Suprapubic skin (tissue), 4 donors: Measurements from ENCODE around the gene MTHFSD. TPM values are rescaled to one million over a fixed set of nuclear protein-coding genes. Genes with fewer than 3 reads are reported as not detected.

ENCODE experiments used
- DNase-seq, 2 donors: peaks; one replicate each; pipeline ENCODE4 v3.0.0-alpha.2; 2019; ENCODE audit warnings: low spot score in 2 of 2
- H3K27ac ChIP-seq: fragments of 200-600 bp; sonication (generic); one replicate; pipeline ENCODE4 v1.5.1; 2019
- H3K27me3 ChIP-seq: fragments of 200-600 bp; sonication (generic); one replicate; pipeline ENCODE4 v1.5.1; 2019
- H3K36me3 ChIP-seq: fragments of 200-600 bp; sonication (generic); one replicate; pipeline ENCODE4 v1.5.1; 2019
- H3K4me1 ChIP-seq: fragments of 200-600 bp; sonication (generic); one replicate; pipeline ENCODE4 v1.5.1; 2019
- H3K4me3 ChIP-seq: fragments of 200-600 bp; sonication (generic); one replicate; pipeline ENCODE4 v1.5.1; 2019; ENCODE audit warnings: mild to moderate bottlenecking
- H3K9me3 ChIP-seq: fragments of 200-600 bp; sonication (generic); one replicate; pipeline ENCODE4 v1.5.1; 2019
- CTCF ChIP-seq, 2 donors: fragments of 200-600 bp in 1 of 2; fragments of 450-650 bp in 1 of 2; sonication (generic) in 1 of 2; IDR thresholded peaks; one replicate each; pipeline ENCODE4 v1.5.1; 2016 to 2019; ENCODE audit warnings: antibody characterized with exemption in 2 of 2, mild to moderate bottlenecking in 1 of 2, moderate library complexity in 1 of 2
- EP300 ChIP-seq: sonication (generic); formaldehyde crosslinking; IDR thresholded peaks from one replicate; pipeline ENCODE4 v1.6.1; 2017; ENCODE audit warnings: antibody characterized with exemption
- POLR2A ChIP-seq, 2 donors: fragments of 450-650 bp; IDR thresholded peaks; one replicate each; pipeline ENCODE4 v1.6.1; 2017; ENCODE audit warnings: antibody characterized with exemption in 2 of 2, mild to moderate bottlenecking in 2 of 2, moderate library complexity in 2 of 2
- POLR2AphosphoS5 ChIP-seq, 3 donors: sonication (generic); formaldehyde crosslinking; IDR thresholded peaks; one replicate each; pipeline ENCODE4 v1.6.1; 2017; ENCODE audit warnings: antibody characterized with exemption in 3 of 3
- WGBS: methylation state at CpG from one replicate; pipeline ENCODE4 v1.1.5; 2018; 5-methylcytosine and 5-hydroxymethylcytosine counted together
- total RNA-seq, 4 donors: library from RNA; depleted of rRNA; stranded (reverse); fragments of >200 nt; gene quantifications; one replicate each; pipeline ENCODE4 v1.1.0, GENCODE V29; 2016

MTHFSD gene
- total RNA-seq, result 10 to 100 TPM; 12.4 to 43.4 (median 18.8) TPM

GRCh38 chr16:86554917-86555703 is at the start of gene MTHFSD:
Gene MTHFSD (minus strand): TSS chr16:86555235. CDS start chr16:86555184, 51 bp downstream.
- WGBS, result 4% methylated on average over 44 of the region's 70 CpGs
- TF ChIP-seq CTCF (IDR thresholded peaks at IDR 0.05) (no peak), POLR2A (IDR thresholded peaks at IDR 0.05) (peak in 1 of 2 donors; percentile 59), EP300 (no peak), POLR2AphosphoS5 (IDR thresholded peaks at IDR 0.05) (peak in 1 of 3 donors; percentile 64)
- Histone ChIP-seq H3K27ac (peak within 1 kb of the TSS; percentile 89), H3K4me3 (peak within 1 kb of the TSS; percentile 100), H3K27me3 (peaks cover 5% of the 10 kb centered on the region), H3K36me3 (peaks cover 25% of the 10 kb centered on the region), H3K4me1 (peaks cover 29% of the 10 kb centered on the region), H3K9me3 (no peaks in the 10 kb centered on the region)
- peak; percentile 94 to 95 for DNase-seq

GRCh38 chr16:86604436-86605193 is 49.6 kb upstream of the MTHFSD start:
- Histone ChIP-seq H3K27me3 (peaks cover 60% of the 10 kb centered on the region), H3K4me3 (peak overlapping the region; percentile 21), H3K27ac (no peak overlapping the region), H3K9me3 (no peaks in the 10 kb centered on the region), H3K4me1 (no peaks in the 10 kb centered on the region), H3K36me3 (no peaks in the 10 kb centered on the region)
- no peak for DNase-seq
- TF ChIP-seq POLR2A (IDR thresholded peaks at IDR 0.05), result no peak
- no peak for TF ChIP-seq EP300
- TF ChIP-seq POLR2AphosphoS5 (IDR thresholded peaks at IDR 0.05), result no peak
- no peak for TF ChIP-seq CTCF (IDR thresholded peaks at IDR 0.05)
- WGBS, result 55% methylated on average over 16 of the region's 16 CpGs

- no peak for TF ChIP-seq CTCF (IDR thresholded peaks at IDR 0.05)
- no peak for TF ChIP-seq EP300
- no peak for TF ChIP-seq POLR2AphosphoS5 (IDR thresholded peaks at IDR 0.05)
- TF ChIP-seq POLR2A (IDR thresholded peaks at IDR 0.05), result no peak
- Histone ChIP-seq H3K27ac (no peak overlapping the region), H3K4me1 (no peaks in the 10 kb centered on the region), H3K4me3 (no peak overlapping the region), H3K9me3 (no peaks in the 10 kb centered on the region), H3K36me3 (no peaks in the 10 kb centered on the region), H3K27me3 (peaks cover 67% of the 10 kb centered on the region)
- no peak for DNase-seq
- WGBS, result 60% methylated on average over 4 of the region's 4 CpGs
Measured at GRCh38 chr16:86602521-86602920, 47.5 kb upstream of the MTHFSD start.

- Histone ChIP-seq H3K4me3 (no peak overlapping the region), H3K36me3 (no peaks in the 10 kb centered on the region), H3K9me3 (no peaks in the 10 kb centered on the region), H3K27ac (no peak overlapping the region), H3K4me1 (no peaks in the 10 kb centered on the region), H3K27me3 (peaks cover 77% of the 10 kb centered on the region)
- DNase-seq, result no peak
- TF ChIP-seq CTCF (IDR thresholded peaks at IDR 0.05), result no peak
- no peak for TF ChIP-seq POLR2AphosphoS5 (IDR thresholded peaks at IDR 0.05)
- TF ChIP-seq POLR2A (IDR thresholded peaks at IDR 0.05), result no peak
- TF ChIP-seq EP300, result no peak
- WGBS, result 80% methylated on average over 2 of the region's 2 CpGs
Measured at GRCh38 chr16:86601356-86601755, 46.3 kb upstream of the MTHFSD start.
